NCI-H2196 treated with DMSO at 0.1 percent for 48 hours (cell line): Measurements from ENCODE around the gene SEBOX.
A peak's percentile ranks its signal among the peaks of the same experiment; 100 is the strongest.

Experiments
- DNase-seq: peaks from one replicate; lab custom pipeline; 2025; ENCODE audit not compliant: unreplicated experiment; lab: John Stamatoyannopoulos, UW

SEBOX gene

GRCh38 chr17:28394337-28395116, 29.5 kb upstream of the SEBOX start:
- DNase-seq = no peak

DNA sequence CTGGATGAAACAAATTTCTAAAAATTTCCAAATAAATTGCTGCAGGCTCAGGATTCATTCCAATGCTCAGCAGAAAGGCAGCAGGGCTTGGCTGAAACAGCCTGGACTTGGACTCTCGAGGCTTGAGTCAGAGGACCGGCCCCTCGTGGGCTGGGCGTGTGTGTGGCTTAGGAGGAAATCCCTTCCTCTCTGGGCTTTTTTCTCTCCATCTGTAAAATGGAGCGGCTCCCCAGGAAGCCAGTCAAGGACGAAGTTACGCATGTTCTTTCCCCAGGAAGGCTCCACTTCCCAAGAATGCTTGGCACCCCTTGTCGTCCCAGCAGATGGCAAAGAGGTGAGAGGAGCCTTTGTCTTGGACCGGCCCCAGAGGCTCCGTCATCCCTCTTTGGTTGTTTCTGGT, 27.5 kb upstream of the SEBOX start:
- no peak for DNase-seq

DNA sequence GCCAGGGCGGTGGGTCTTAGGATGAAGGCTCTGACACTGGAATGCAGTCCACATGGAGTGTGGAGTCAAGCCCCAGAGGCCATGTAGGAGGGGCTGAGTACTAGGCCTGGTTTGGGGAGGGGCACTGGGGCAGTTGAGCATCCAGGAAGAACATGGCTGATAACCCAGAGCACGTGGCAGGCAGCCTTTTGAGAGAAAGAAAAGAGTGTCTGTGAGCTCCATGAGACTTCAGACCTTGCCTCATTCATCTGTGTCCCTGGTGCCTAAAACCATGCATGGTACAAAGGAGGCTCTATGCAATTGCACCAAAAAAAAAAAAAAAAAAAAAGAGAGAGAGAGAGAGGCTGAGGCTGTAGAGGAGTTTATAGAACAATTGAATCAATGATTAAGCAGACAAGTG, 26.4 kb upstream of the SEBOX start:
- DNase-seq = no peak

GRCh38 chr17:28390984-28391383, 26.0 kb upstream of the SEBOX start:
- no peak for DNase-seq

- no peak for DNase-seq
These were observed 25.6 kb upstream of the SEBOX start for GRCh38 chr17:28390563-28390962.

DNA sequence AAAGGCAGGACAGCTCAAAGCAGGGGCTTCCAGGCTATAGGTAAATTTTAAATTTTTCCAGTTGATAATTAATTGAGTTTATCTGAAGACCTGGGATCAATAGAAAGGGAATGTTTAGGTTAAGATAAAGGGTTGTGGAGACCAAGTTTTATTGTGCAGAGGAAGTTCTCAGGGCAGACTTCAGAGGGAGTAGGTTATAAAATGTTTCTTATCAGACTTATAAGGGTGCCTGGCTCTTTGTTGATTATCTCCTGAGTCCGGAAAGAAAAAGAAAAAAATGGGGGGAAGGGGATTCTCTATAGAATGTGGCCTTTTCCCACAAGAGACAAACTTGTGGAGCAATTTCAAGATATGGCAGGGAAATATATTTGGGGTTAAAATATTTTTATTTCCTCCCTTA, 25.1 kb upstream of the SEBOX start:
- no peak for DNase-seq

DNA sequence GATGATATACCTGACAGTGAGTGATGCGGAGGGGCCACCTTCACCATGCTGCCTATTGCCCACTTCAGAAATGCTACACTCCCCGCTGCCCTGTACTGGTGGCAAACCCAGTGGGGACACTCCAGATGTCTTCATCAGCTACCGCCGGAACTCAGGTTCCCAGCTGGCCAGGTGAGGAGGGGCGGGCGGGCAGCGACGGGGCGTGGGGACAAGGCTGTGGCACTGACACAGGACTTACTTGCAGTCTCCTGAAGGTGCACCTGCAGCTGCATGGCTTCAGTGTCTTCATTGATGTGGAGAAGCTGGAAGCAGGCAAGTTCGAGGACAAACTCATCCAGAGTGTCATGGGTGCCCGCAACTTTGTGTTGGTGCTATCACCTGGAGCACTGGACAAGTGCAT, 23.1 kb upstream of the SEBOX start:
- DNase-seq = no peak

GRCh38 chr17:28386391-28386790, 21.4 kb upstream of the SEBOX start:
- no peak for DNase-seq

DNA sequence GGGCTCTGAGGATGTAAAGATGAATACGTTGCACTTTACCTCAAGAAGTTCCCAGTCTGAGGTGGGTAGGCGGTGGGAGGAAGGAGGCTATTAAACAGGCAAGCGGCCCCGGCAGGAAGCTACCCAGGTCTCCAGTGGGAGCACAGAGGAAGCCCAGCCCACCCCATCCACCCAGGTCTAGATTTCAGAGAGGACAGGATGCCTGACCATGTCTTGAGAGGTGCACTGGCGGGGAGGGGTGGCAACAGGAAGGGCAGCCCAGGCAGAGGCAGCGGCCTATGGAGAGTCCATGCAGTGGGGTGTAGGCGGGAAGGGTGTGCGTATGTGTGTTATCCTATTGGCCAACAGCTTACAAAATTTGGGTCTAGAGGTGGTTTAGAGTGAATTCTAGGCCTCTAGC, 20.4 kb upstream of the SEBOX start:
- no peak for DNase-seq

DNA sequence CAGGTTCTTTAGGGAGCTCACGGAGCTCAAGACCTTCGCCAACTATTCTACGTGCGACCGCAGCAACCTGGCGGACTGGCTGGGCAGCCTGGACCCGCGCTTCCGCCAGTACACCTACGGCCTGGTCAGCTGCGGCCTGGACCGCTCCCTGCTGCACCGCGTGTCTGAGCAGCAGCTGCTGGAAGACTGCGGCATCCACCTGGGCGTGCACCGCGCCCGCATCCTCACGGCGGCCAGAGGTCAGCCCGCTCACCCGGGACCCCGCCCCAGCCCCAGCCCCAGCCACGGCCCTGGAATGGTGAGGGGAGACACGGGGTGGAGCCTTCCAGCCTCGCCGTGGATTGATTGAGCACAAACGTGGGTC, 20.0 kb upstream of the SEBOX start:
- DNase-seq = no peak

DNA sequence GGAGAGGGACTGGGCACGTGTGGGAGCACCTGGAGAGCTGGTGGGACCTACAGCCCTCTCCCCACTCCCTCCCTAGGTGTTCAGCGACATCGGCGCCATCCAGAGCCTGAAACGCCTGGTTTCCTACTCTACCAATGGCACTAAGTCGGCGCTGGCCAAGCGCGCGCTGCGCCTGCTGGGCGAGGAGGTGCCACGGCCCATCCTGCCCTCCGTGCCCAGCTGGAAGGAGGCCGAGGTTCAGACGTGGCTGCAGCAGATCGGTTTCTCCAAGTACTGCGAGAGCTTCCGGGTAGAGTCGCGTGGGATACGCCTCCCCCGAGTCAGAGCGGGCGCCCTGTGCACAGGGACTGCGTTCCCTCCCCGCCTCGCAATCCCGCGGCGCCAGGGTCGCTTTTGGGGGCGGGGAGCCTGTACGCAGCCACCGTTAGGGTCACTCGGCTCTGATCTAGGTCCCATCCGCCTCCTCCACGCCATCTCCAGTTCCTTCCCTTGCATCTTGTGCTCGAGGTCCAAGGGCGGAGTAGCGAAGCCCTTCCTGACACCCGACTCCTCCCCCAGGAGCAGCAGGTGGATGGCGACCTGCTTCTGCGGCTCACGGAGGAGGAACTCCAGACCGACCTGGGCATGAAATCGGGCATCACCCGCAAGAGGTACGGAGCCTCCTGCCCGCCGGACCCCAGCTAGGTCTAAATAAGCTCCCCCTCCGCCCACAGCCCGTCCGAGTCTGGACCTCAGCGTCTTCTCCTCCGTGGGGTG, 19.5 kb upstream of the SEBOX start:
- DNase-seq = peak; percentile 40

- DNase-seq = no peak
These were observed 16.3 kb upstream of the SEBOX start for GRCh38 chr17:28381141-28381825.

- DNase-seq = peak; percentile 2
These were observed 15.1 kb upstream of the SEBOX start for GRCh38 chr17:28379814-28380801.

DNA sequence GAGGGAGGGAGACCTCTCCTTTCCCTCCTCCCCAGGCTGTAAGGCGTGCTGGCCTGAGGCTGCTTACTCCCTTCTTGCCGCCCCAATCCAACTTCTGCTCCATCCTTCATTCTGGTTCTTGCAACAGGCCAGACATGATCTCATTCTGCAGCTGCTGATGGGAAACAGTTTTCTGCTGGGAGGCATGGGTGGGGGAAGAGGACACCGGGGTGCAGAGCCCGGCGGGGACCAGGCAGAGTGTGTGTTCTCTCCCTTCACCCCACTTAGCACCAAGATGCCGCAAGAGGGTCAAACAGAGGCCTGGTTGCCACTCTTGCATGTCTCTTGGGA, 7.9 kb upstream of the SEBOX start:
- no peak for DNase-seq

- no peak for DNase-seq
These were observed 7.4 kb upstream of the SEBOX start for GRCh38 chr17:28372203-28372944.

GRCh38 chr17:28371245-28372202, 6.5 kb upstream of the SEBOX start, which contains the start of gene SARM1:
Gene SARM1, plus strand, starts transcription at chr17:28371694. Its CDS starts 339 bp downstream, at chr17:28372033.
- DNase-seq = peak; percentile 60

- DNase-seq = no peak
These were observed 5.7 kb upstream of the SEBOX start for GRCh38 chr17:28370744-28371103.

DNA sequence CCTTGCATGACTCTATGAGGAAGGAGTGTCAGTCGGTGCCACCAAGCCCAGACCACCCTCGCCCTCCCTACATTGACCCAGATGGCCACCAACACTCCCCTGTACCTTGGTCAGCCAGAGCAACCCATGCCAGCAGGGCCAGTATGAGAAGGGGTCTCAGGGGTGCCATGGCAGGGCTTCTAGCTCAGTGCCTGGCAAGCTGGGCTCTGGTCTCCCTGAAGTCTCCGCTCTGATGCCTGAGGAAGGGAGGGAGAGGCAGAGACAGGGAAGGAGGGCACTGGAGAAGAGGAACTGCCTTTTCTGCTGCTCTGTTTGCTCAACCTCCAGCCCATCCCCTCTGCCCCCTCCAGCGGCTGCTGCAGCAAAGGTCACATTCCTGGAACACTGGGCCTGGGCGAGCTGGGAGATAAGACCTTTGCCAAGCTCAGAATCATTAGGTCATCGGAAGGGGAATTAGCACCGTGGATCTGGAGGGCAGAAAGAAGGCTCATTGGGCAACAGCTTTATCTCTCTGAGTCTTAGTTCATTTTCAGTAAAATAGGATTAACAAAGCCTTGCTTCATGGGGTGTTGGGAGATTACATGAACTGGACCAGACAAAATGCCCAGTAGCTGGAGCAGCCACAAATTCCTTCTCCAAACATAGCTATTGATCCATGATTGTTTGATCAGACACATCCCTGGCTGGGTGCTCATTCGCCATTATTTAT, 5.2 kb upstream of the SEBOX start, which contains the start of gene VTN:
VTN (minus strand) TSS at position 273 of the 709 bp plus-strand sequence; CDS start at position 169, 104 bp downstream.
- peak; percentile 15 for DNase-seq
